ENCODE measurements around the gene GSG1L. TPM values are rescaled to one million over a fixed set of nuclear protein-coding genes. Genes with fewer than 3 reads are reported as not detected.

Gene GSG1L
- total RNA-seq, 3 donors from 2014 or later: not detected

GRCh38 chr16:28098959-28099945 lies 35.7 kb upstream of the GSG1L start:
- no peak overlapping the region for H3K4me3 Mint-ChIP-seq
- peaks cover 56% of the 10 kb centered on the region for H3K36me3 Mint-ChIP-seq (ENCODE audit: insufficient read depth)
- no peaks in the 10 kb centered on the region for H3K9me3 Mint-ChIP-seq
- DNase-seq (no peak), ATAC-seq (no peak)
- no peaks in the 10 kb centered on the region for H3K27me3 Mint-ChIP-seq (ENCODE audit: low read depth)
- H3K4me1 Mint-ChIP-seq (ENCODE audit: low read depth): peaks cover 2% of the 10 kb centered on the region

GRCh38 chr16:28098171-28098958 lies 34.9 kb upstream of the GSG1L start:
- Mint-ChIP-seq H3K36me3 (ENCODE audit: insufficient read depth) (peaks cover 48% of the 10 kb centered on the region), H3K4me1 (ENCODE audit: low read depth) (peaks cover 2% of the 10 kb centered on the region), H3K27me3 (ENCODE audit: low read depth) (no peaks in the 10 kb centered on the region), H3K4me3 (no peak overlapping the region), H3K9me3 (no peaks in the 10 kb centered on the region)
- ATAC-seq (no peak), DNase-seq (no peak)

GRCh38 chr16:28096983-28097899 lies 33.7 kb upstream of the GSG1L start:
- DNase-seq: no peak
- Mint-ChIP-seq H3K4me1 (ENCODE audit: low read depth) (peaks cover 2% of the 10 kb centered on the region), H3K27me3 (ENCODE audit: low read depth) (no peaks in the 10 kb centered on the region), H3K9me3 (no peaks in the 10 kb centered on the region), H3K36me3 (ENCODE audit: insufficient read depth) (peaks cover 40% of the 10 kb centered on the region), H3K4me3 (no peak overlapping the region)
- ATAC-seq: no peak

GRCh38 chr16:28093385-28093725 lies 29.8 kb upstream of the GSG1L start:
- Mint-ChIP-seq H3K36me3 (ENCODE audit: insufficient read depth) (peaks cover 15% of the 10 kb centered on the region), H3K4me1 (ENCODE audit: low read depth) (peaks cover 2% of the 10 kb centered on the region), H3K9me3 (no peaks in the 10 kb centered on the region), H3K27me3 (ENCODE audit: low read depth) (no peaks in the 10 kb centered on the region), H3K4me3 (no peak overlapping the region)
- ATAC-seq: no peak
- DNase-seq: no peak

- H3K9me3 Mint-ChIP-seq: no peaks in the 10 kb centered on the region
- peaks cover 2% of the 10 kb centered on the region for H3K4me1 Mint-ChIP-seq (ENCODE audit: low read depth)
- H3K27me3 Mint-ChIP-seq (ENCODE audit: low read depth): no peaks in the 10 kb centered on the region
- ATAC-seq: no peak
- peaks cover 10% of the 10 kb centered on the region for H3K36me3 Mint-ChIP-seq (ENCODE audit: insufficient read depth)
- H3K4me3 Mint-ChIP-seq: no peak overlapping the region
- no peak for DNase-seq
These were observed 29.3 kb upstream of the GSG1L start for GRCh38 chr16:28092721-28093384.

GRCh38 chr16:28091656-28092055 lies 28.1 kb upstream of the GSG1L start:
- Mint-ChIP-seq H3K27me3 (ENCODE audit: low read depth) (no peaks in the 10 kb centered on the region), H3K36me3 (ENCODE audit: insufficient read depth) (peaks cover 1% of the 10 kb centered on the region), H3K4me1 (ENCODE audit: low read depth) (no peaks in the 10 kb centered on the region)

GRCh38 chr16:28090646-28091377 lies 27.3 kb upstream of the GSG1L start:
- no peak for DNase-seq
- ATAC-seq: no peak
- Mint-ChIP-seq H3K4me1 (ENCODE audit: low read depth) (no peaks in the 10 kb centered on the region), H3K27me3 (ENCODE audit: low read depth) (no peaks in the 10 kb centered on the region), H3K9me3 (no peaks in the 10 kb centered on the region), H3K36me3 (ENCODE audit: insufficient read depth) (no peaks in the 10 kb centered on the region), H3K4me3 (no peak overlapping the region)

More at GRCh38 chr16:28091656-28092055, 28.1 kb upstream of the GSG1L start:
- ATAC-seq: no peak
- Mint-ChIP-seq H3K4me3 (no peak overlapping the region), H3K9me3 (no peaks in the 10 kb centered on the region)
- DNase-seq: no peak

- no peak for ATAC-seq
- Mint-ChIP-seq H3K4me1 (ENCODE audit: low read depth) (no peaks in the 10 kb centered on the region), H3K36me3 (ENCODE audit: insufficient read depth) (no peaks in the 10 kb centered on the region)
These were observed 26.5 kb upstream of the GSG1L start for GRCh38 chr16:28089992-28090365.

GRCh38 chr16:28089205-28089991 lies 25.9 kb upstream of the GSG1L start:
- Mint-ChIP-seq H3K9me3 (no peaks in the 10 kb centered on the region), H3K4me3 (no peak overlapping the region), H3K36me3 (ENCODE audit: insufficient read depth) (no peaks in the 10 kb centered on the region), H3K27me3 (ENCODE audit: low read depth) (no peaks in the 10 kb centered on the region), H3K4me1 (ENCODE audit: low read depth) (no peaks in the 10 kb centered on the region)
- DNase-seq (no peak), ATAC-seq (no peak)

More at GRCh38 chr16:28089992-28090365, 26.5 kb upstream of the GSG1L start:
- Mint-ChIP-seq H3K9me3 (no peaks in the 10 kb centered on the region), H3K27me3 (ENCODE audit: low read depth) (no peaks in the 10 kb centered on the region), H3K4me3 (no peak overlapping the region)
- DNase-seq: no peak

- no peak for ATAC-seq
- H3K27me3 Mint-ChIP-seq (ENCODE audit: low read depth): no peaks in the 10 kb centered on the region
- no peaks in the 10 kb centered on the region for H3K36me3 Mint-ChIP-seq (ENCODE audit: insufficient read depth)
- no peak overlapping the region for H3K4me3 Mint-ChIP-seq
- H3K9me3 Mint-ChIP-seq: no peaks in the 10 kb centered on the region
- DNase-seq: no peak
- no peaks in the 10 kb centered on the region for H3K4me1 Mint-ChIP-seq (ENCODE audit: low read depth)
These were observed 24.3 kb upstream of the GSG1L start for GRCh38 chr16:28087675-28088300.

- no peak for DNase-seq
- H3K4me3 Mint-ChIP-seq: no peak overlapping the region
- H3K27me3 Mint-ChIP-seq (ENCODE audit: low read depth): no peaks in the 10 kb centered on the region
- H3K36me3 Mint-ChIP-seq (ENCODE audit: insufficient read depth): no peaks in the 10 kb centered on the region
- ATAC-seq: no peak
- H3K4me1 Mint-ChIP-seq (ENCODE audit: low read depth): no peaks in the 10 kb centered on the region
- no peaks in the 10 kb centered on the region for H3K9me3 Mint-ChIP-seq
These were observed 23.7 kb upstream of the GSG1L start for GRCh38 chr16:28087140-28087660.
